HL-60 (cell line): ENCODE data around the gene NDUFC1.

Experiments used
- DNase-seq, 2 experiments: peaks; one replicate each; pipeline ENCODE4 v3.0.0-alpha.2; 2010 to 2020; ENCODE audit warnings: low read depth in 1 of 2, low spot score in 1 of 2
- H3K27ac ChIP-seq: fragments of 250-450 bp; sonication (Bioruptor Pico); replicated peaks from 2 replicates; pipeline ENCODE4 v1.5.1; 2020; ENCODE audit warnings: mild to moderate bottlenecking, moderate library complexity
- H3K27me3 ChIP-seq: fragments of 250-450 bp; sonication (Bioruptor Pico); 2 replicates; pipeline ENCODE4 v1.5.1; 2021; ENCODE audit warnings: mild to moderate bottlenecking, moderate library complexity; ENCODE audit not compliant: insufficient read depth, poor library complexity, severe bottlenecking
- H3K4me3 ChIP-seq: replicated peaks from 2 replicates; pipeline ENCODE4 v1.5.1; 2011; ENCODE audit warnings: mild to moderate bottlenecking, control low read depth, low read length; ENCODE audit not compliant: insufficient read depth
- GABPA ChIP-seq: IDR thresholded peaks from 2 replicates; pipeline ENCODE4 v1.6.1; 2012; ENCODE audit warnings: low read depth
- POLR2AphosphoS5 ChIP-seq: IDR thresholded peaks from 2 replicates; pipeline ENCODE4 v1.6.1; 2012; ENCODE audit warnings: low read depth
- SPI1 ChIP-seq: IDR thresholded peaks from 2 replicates; pipeline ENCODE4 v1.6.1; 2012; ENCODE audit warnings: low read depth, mild to moderate bottlenecking, borderline replicate concordance
- TF ChIP-seq, protein P1 (sequence below): IDR thresholded peaks from one replicate; pipeline ENCODE4 v1.5.1; 2011; ENCODE audit warnings: low read length, control low read depth, inconsistent platforms; ENCODE audit not compliant: insufficient read depth
- TF ChIP-seq, protein P2 (sequence below): IDR thresholded peaks from 2 replicates; pipeline ENCODE4 v1.6.1; 2012; ENCODE audit warnings: low read depth; ENCODE audit not compliant: insufficient replicate concordance

The NDUFC1 gene

DNA sequence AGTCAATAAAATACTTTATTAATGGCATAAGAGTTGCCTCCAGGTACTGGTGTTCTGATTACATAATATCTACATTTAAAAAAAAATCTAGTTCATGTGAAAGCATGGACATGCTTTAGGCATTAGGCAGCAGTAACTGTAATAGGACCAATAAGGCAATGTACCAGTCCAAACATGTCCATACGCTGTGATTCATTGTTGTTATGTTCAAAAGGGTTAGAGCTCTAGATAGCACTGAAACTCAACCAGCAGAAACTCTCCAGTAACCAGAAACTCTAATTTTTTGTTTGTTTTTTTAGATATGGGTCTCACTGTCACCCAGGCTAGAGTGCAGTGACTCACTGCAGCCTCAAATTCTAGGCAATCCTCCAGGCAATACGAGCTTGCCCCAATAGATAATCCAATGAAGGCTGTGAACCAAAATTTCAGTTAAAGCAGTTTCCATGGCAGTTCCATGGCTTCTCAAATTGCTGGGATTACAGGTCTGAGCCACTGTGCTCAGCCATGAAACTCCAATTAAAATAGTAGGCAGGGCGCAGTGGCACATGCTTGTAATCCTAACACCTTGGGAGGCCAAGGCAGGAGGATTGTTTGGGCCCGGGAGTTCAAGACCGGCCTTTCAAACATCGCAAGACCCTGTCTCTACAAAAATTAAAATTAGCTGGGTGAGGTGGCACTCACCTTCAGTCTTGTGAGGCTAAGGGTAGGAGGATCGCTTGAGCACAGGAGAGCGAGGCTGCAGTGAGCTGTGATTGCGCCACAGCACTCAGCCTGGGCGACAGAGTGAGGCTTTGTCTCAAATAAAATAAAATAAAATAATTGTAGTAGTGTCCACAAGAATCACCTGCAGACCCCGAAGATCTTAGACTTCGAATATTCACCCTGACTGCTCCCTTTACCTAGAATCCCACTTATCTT, 58.6 kb downstream of the NDUFC1 start:
- Histone ChIP-seq H3K27me3 (no peaks in the 10 kb centered on the region), H3K4me3 (no peak overlapping the region), H3K27ac (no peak overlapping the region)
- no peak for DNase-seq
- TF ChIP-seq SPI1 (no peak), GABPA (no peak), POLR2AphosphoS5 (no peak)
- TF ChIP-seq, protein P1, sequence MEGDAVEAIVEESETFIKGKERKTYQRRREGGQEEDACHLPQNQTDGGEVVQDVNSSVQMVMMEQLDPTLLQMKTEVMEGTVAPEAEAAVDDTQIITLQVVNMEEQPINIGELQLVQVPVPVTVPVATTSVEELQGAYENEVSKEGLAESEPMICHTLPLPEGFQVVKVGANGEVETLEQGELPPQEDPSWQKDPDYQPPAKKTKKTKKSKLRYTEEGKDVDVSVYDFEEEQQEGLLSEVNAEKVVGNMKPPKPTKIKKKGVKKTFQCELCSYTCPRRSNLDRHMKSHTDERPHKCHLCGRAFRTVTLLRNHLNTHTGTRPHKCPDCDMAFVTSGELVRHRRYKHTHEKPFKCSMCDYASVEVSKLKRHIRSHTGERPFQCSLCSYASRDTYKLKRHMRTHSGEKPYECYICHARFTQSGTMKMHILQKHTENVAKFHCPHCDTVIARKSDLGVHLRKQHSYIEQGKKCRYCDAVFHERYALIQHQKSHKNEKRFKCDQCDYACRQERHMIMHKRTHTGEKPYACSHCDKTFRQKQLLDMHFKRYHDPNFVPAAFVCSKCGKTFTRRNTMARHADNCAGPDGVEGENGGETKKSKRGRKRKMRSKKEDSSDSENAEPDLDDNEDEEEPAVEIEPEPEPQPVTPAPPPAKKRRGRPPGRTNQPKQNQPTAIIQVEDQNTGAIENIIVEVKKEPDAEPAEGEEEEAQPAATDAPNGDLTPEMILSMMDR = no peak
- TF ChIP-seq, protein P2, sequence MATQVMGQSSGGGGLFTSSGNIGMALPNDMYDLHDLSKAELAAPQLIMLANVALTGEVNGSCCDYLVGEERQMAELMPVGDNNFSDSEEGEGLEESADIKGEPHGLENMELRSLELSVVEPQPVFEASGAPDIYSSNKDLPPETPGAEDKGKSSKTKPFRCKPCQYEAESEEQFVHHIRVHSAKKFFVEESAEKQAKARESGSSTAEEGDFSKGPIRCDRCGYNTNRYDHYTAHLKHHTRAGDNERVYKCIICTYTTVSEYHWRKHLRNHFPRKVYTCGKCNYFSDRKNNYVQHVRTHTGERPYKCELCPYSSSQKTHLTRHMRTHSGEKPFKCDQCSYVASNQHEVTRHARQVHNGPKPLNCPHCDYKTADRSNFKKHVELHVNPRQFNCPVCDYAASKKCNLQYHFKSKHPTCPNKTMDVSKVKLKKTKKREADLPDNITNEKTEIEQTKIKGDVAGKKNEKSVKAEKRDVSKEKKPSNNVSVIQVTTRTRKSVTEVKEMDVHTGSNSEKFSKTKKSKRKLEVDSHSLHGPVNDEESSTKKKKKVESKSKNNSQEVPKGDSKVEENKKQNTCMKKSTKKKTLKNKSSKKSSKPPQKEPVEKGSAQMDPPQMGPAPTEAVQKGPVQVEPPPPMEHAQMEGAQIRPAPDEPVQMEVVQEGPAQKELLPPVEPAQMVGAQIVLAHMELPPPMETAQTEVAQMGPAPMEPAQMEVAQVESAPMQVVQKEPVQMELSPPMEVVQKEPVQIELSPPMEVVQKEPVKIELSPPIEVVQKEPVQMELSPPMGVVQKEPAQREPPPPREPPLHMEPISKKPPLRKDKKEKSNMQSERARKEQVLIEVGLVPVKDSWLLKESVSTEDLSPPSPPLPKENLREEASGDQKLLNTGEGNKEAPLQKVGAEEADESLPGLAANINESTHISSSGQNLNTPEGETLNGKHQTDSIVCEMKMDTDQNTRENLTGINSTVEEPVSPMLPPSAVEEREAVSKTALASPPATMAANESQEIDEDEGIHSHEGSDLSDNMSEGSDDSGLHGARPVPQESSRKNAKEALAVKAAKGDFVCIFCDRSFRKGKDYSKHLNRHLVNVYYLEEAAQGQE = no peak

DNA sequence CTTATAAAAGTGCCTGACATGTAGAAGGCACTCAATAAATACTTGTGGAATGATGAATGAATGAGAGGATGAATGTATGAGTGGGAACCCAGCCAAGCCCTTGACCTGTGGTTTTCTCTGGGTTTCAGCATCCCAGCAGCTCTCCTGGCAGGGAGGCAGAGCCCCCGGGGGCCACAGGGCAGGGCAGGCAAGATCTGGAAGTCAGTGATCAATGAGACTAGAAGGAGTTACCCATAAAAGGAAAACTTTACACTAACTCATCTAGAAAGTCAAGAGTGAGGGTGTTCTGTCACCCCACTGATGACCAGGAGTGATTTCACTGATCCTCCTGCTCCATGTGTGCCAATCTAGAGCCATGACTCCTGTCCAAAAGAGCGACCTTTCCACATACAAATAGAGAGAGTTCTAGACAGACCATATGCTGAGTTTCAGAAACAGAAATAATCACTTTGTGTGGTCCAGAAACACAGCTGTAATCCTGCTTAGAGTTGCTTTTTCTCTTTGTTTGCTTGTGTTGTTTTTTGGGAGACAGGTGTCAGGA, 59.7 kb downstream of the NDUFC1 start:
- H3K4me3 ChIP-seq = no peak overlapping the region
- H3K27me3 ChIP-seq = no peaks in the 10 kb centered on the region
- DNase-seq = no peak
- H3K27ac ChIP-seq = no peak overlapping the region
- TF ChIP-seq GABPA (no peak), POLR2AphosphoS5 (no peak)
- TF ChIP-seq, protein P1 = no peak

DNA sequence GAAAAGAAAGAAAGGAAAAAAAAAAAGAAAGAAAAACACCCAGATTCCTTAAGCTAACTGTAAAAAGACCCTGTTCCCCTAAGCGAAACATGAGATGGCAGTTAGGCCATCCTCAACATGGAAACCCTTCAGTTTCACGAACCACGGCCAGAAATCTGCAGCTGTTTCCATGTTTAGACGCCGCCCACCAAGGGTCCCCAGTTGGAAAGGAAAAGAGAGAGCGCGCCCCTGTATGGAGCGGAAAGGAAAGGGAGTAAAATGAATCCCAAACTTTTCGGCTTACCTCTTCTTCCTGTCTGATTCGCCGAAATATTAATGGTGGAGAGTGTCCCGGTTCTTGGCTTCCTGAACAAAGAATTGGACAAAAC, 60.5 kb downstream of the NDUFC1 start:
- no peaks in the 10 kb centered on the region for H3K27me3 ChIP-seq
- H3K27ac ChIP-seq = no peak overlapping the region
- DNase-seq = no peak
- no peak overlapping the region for H3K4me3 ChIP-seq
- TF ChIP-seq, protein P2 = no peak

DNA sequence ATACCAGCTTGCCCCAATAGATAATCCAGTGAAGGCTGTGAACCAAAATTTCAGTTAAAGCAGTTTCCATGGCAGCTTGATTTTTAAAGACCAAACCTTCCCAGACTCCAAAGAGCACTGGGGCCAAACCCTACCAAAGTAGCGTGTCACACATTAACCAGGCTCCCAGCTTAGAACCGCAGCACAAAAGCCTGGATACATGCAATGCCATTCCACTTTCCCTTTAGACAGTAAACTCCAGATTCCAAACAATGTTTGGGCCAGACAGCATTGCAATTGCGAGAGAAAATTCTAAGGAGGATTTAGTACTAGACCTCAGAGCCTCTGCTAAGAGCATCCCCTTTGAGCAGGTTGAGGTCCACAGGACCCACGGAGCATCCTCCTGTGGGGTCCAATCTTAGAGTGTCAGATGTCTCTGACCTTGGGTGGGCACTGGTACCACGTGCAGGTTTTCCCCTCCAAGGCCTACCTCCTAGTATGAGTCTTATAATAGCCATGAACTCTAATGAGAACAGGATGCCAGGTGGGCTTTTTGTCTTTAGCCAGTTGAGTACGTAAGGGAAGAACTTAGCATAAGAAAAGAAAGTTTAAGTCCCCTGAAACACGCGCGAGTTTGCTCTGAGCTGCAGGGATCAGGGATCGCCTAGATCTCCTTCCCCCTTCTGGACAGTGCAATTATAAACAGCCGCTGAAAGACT, 61.0 kb downstream of the NDUFC1 start:
- DNase-seq = no peak
- TF ChIP-seq GABPA (no peak), POLR2AphosphoS5 (no peak), SPI1 (no peak)
- TF ChIP-seq, protein P2 = no peak
- TF ChIP-seq, protein P1 = no peak
- H3K4me3 ChIP-seq = no peak overlapping the region
- H3K27ac ChIP-seq = no peak overlapping the region
- H3K27me3 ChIP-seq = no peaks in the 10 kb centered on the region
